GM19035 (cell line): Measurements from ENCODE around the gene TEDC1.

Source experiments
- ATAC-seq: cut with Tn5 transposase; IDR thresholded peaks from one replicate; pipeline ENCODE4 v1.9.1; 2021; ENCODE audit not compliant: unreplicated experiment

The TEDC1 gene

DNA sequence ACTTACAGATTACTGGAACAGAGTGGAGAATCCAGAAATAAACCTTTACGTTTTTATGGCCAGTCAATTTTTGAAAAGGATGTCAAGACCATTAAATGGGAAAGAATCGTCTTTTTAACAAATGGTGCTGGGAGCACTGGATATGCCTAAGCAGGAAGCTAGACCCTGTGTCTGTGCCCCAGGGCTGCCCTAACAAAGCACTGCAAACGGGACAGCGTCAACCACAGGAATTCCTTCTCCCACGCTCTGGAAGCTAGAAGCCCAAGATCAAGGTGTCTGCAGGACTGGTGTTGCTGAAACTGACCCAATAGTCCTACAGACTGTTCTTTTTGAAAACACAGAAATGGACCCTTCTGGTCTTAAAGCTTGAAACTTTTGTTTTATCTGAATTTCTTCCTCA lies 26.1 kb downstream of the TEDC1 start:
- no peak for ATAC-seq

DNA sequence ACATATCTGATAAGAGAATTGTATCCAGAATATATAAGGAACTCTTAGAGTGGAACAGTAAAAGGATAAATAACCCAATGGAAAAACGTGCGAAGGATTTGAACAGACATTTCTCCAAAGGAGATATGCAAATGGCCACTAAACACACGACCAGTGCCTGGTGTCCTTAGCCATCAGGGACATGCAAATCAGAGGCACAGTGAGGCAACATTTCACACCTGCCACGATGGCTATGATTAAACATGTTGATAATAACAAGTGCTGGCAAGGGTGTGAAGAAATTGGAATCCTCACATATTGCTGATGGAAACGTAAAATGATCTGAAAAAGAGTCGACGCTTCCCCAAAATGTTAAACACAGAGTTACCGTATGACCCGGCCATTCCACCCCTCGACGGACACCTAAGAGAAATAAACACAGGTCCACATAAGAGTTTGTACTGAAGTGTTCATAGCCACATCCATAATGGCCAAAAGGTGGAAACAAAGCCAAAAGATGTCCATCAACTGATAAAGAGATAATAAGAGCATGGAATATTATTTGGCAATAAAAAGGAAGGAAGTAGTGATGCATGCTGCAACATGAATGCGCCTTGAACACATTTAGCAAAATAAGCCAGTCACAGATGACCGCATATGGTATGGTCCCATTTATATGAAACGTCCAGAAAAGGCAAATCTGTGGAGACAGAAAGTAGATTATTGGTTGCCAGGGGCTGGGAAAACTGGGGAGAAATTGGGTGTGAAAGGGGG lies 29.1 kb downstream of the TEDC1 start:
- ATAC-seq = no peak

DNA sequence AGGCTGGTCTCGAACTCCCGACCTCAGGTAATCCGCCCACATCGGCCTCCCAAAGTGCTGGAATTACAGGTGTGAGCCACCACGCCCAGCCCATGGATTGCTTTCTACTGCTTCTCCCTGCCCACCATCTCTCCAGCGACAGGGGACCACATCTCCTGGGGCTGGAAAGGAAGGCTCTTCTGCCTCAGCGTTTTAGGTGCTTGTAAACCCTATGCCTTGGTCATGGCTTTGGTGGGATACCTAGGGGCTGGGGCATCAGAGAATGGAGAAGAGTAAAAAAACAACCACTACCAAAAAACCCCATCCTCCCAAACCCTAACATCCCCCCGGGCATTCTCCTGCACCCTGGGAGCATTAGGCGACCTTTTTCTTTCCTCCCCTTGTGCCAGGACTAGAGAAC lies 34.3 kb downstream of the TEDC1 start:
- no peak for ATAC-seq

DNA sequence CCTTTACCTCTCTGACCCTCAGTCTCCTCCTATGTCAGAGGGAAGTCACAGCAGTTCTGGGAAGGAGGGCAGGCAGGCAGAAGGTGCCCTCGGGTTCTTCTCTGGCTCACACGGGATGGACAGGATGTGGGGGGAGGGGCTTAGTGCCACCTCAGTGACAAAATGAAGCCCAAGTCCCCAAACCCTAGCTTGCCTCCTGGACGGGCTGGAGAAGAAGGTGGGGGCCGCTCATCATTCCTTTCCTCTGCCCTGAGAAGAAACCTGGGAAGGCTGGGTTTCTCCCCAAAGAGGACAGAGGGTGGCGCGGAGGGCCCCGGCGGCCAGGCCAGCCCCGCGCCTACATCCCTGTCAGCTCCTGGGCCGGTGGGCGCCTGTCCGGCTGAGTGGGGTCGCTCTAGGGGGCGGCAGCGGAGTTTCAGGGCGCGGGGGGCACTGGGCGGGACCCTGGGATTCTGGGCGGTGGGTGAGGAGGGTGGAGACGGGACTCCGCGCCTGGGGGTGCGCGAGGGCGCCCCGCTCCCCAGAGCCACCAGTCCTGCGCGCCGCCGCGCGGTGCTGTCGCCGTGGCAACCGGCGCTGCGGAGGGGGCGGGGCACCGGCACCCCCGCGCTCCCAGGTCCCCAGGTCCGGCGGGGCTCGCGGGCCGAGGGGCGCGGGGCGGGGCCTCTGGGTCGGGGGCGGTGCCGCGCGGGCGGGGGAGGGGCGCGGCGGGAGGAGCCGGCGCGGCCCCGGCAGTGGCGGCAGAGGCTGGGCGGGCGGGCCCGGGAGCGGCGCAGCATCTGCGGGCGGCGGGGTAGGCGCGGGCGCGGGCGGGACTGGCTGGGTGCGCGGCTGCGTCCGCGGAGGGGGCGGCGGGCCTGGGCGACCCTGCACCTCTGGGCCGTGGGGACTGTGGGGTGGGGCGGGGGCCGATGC lies 35.1 kb downstream of the TEDC1 start, which contains the start of gene TMEM121:
Gene TMEM121, plus strand, starts transcription at position 723 of the 915 bp plus-strand sequence. CDS start 2,252 bp downstream, outside the sequence.
- no peak for ATAC-seq

DNA sequence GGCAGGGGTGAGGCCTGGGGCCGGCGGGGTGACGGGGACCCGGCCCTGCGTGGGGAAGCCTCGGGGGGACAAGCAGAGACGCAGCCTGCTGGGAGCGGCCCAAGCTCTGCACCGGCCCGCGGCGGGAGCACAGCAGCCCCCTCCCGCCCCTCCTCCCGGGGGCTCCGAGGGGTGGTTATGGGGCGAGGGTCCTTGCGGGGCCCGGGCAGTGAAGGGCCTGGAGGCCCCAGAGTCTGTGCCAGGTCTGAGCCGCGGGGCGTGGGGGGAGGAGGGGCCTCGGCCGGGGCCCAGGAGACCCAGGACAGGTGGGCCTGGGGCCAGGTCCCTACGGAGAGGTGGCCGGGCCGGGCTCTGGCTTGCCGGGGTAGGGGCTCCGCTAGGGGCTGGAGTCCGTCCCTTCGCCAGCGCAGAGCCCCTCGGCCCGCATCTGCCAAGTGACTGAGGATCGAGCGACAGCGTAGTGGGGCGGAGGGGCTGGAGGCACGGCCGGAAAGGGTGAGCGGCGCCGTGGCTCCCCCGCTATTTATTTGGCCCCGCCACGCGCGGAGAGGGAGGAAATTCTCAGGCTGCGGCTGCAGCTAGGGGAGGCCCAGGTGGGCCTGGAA lies 35.8 kb downstream of the TEDC1 start:
- ATAC-seq = no peak

DNA sequence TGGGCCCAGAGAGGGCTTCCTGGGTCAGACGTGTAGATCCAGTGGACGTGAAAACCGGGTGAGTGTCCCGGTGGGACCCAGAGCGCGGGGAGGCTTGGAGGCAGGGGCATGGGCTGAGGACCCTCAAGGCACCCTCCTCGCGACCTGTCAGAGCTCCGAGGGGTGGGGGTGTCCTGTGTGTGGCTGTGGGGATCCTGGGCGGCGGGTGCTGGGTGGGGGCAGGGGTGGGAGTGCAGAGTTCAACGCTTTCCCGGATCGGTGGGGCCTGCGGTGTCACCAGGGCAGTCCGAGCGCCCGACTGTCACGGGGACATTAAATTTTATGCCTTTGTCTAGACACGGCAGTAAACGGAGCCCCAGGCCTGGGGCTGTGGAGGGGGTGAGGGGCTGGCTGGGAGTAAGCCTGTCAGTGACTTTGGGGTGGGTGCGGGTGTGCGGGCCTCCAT lies 36.4 kb downstream of the TEDC1 start:
- ATAC-seq = no peak

DNA sequence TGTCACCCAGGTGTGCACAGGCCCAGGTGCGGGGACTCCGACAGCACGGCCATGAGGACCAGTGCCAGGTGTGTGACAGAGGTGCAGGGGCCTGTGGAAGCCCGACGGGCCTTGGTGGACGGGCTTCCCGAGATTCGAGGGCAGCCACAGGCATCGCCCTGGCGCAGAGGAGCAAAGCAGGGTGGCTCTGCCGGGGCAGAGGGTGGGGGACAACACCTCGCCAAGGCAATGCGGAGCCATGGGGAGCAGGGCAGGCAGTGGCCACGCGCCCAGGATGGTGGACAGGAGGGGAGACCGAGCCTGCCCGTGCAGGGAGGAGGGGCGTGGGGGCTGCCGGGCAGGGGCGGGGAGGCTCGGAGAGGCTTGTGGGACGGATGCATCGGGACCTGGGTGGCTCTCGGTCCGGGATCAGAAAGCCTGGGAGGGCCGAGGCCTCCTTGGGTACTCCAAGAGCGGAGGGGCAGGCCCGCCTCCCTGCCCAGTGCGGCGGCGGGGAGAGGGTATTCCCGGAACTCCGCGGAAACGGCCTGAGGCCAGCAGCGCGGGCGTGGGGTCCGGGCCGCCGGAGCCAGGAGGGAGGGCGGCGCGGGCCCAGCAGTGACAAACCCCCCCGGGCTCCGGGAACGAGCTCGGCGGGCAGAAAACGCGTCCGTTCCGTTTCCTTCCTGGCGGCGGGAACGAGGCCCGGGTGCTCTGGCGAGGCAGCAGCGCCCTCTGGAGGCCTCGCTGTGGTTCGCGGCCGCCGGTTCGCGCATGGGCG lies 37.0 kb downstream of the TEDC1 start:
- no peak for ATAC-seq

DNA sequence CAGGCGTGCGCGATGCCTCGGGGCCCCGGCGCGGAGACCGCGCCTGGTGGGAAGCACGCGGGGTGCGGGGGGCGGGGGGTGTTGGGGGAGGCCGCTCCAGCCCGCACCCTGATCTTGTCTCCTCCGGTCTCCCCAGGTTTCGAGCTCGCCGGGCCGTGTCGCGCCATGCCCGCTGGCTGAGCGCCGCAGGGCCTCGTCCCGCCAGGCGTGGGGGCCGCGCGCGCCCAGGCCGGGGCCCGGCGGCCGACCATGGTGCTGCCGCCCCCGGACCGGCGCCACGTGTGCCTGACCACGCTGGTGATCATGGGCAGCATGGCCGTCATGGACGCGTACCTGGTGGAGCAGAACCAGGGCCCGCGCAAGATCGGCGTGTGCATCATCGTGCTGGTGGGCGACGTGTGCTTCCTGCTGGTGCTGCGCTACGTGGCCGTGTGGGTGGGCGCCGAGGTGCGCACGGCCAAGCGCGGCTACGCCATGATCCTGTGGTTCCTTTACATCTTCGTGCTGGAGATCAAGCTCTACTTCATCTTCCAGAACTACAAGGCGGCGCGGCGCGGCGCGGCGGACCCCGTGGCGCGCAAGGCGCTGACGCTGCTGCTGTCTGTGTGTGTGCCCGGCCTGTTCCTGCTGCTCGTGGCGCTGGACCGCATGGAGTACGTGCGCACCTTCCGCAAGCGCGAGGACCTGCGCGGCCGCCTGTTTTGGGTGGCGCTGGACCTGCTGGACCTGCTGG lies 37.7 kb downstream of the TEDC1 start:
- ATAC-seq = no peak

DNA sequence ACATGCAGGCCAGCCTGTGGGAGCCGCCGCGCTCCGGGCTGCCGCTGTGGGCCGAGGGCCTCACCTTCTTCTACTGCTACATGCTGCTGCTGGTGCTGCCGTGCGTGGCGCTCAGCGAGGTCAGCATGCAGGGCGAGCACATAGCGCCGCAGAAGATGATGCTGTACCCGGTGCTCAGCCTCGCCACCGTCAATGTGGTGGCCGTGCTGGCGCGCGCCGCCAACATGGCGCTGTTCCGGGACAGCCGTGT lies 38.2 kb downstream of the TEDC1 start:
- ATAC-seq = no peak

DNA sequence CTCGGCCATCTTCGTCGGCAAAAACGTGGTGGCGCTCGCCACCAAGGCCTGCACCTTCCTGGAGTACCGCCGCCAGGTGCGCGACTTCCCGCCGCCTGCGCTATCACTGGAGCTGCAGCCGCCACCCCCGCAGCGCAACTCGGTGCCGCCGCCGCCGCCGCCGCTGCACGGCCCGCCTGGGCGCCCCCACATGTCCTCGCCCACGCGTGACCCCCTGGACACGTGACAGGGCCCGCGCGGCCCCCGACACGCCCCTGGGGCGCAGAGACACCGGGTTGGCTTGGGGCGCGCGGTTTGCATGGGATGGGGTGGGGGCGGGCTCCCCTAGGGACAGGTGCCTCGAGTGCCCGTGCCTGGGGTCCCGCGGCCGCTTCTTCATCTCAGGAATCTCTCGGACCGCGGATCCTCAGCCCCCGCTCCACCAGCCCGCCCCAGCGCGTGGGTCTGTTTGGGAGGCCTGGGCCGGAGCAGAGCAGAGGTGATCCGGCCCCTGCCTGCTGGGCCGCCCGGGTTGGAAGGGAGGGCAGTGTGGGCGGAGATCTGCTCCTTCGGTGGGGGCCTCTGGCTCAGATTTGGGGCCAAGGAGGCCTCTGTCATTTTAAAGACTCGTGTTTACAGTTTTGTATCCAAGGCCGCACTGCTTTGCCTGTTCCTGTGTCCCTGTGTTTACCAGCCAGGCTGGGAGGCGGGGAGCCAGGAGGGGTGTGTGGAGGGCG lies 38.7 kb downstream of the TEDC1 start:
- ATAC-seq = no peak

DNA sequence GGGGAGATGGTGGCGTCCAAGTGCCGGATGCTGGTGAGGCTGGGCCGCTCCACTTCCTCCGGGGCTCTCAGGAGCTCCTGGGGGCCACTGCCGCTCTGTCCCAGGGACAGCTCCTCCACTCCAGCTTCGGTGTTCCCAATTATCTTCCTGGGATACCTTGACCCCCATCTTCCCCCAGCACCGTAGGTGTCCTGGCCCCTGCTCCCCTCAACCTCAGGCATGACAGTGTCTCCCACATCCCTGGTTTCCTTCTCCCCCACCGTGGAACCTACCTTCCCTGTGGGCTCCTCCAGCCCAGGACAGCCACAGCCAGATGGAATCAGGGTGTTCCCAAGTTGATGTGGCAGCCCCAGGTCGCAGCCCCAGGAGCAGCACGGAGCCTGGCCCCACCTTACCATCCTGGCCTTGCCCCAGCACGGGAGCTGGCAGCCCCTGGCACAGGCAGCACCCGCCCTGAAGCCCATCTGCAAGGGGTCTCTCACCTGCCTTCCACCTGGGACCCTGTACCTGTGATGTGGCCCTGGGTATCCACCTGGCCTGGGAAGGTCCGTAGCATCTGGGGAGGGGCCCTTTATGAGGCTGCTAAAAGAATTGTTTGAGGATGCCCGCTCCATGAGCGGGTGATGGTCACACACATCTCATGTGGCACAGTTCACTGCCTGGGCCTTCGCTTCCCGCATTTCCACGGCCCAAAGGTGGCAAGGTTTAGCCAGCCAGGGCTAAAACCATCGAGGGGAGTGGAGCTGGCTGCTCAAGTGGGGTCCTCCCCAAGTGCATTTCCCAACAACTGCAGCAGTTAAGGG lies 39.4 kb downstream of the TEDC1 start:
- ATAC-seq = no peak

DNA sequence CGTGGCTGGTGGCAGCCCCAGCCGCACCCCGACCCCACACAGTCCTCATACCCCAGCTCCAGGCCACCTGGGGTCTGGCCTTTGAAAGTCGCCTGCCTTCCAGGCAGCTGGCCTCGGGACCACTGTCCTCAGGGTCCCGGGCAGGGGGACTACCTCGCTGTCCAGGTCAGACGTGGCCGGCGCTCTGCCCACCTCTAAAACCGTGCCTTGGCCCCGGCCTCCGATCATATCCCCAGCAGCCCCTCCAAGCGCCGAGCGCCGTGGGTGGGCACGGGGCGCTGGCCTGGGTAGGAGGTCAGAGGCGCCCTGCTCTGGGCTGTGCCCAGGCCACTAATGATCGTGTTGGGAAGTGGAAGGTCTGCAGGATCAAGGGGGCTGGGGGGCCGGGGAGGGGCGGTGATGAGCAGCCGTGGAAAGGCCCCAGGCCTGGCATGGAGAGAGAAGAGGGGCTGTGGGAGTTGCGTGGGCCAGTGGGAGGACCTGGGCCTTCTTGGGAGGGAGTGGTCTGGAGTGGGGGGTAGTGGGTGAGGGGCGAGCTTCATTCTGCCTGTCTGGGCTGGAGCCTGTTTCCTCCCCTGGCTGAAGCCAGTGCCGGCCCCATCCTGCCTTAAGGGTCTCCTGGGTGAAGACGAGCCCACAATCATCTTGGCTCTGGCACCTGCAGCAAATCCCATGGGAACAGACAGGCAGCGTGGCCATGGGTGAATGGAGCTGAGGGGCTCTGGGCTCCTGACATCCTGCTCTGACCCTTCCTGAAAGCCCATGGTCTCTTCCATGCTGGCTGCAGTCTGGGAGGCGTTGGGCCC lies 40.2 kb downstream of the TEDC1 start:
- no peak for ATAC-seq

DNA sequence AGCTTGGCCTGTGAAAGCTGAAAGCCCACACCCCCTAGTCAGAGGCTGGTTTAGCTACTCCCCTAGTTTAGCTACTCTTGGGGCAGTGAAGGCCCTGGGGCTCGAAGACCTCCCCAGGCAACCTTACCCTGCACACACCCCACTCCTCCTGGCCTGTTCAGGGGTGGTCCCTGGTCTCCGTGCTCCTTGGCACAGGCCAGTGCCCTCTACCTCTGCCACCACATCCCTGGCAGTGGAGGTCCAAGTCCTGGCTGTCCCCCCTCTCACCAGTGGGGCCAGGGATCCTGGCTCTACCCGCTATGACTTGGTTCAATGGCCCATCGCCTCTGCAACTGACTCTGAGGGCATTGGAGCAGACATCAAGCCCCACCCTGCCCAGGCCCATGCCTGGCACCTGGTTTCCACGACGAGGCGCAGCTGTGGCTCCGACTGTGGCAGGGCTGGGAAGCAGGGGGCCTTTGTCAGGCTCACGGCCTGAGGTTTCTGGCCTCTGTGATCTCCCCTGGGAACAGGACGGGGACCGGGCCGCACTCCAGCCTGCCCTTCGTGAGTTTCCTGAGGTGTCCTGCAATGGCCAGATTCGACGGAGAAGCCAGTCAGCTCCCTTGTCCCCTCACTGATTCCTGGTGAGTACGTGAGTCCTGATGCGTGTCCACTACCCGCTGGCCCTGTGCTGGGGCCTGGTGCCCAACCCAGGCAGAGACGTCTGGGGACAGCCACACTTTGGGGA lies 41.0 kb downstream of the TEDC1 start:
- ATAC-seq = no peak

DNA sequence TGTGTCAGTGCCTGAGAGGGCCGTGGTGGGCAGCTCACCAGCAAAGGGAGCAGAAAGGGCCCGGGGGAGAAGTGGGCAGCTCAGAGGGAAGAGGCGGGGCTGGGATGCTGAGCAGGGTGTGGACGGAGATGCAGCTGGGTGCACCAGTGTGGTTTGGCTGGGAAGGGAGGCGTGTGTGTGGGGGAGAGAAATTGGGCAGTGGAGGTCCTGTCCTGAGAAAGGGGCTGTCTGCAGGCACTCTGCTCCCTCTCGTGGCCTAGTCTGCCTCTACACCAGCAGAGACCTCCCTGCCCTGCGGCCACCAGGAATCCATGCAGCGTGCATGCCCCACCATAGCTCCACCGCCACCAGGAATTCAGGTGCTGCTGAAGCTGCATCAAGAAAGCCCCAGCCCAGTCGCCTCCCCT lies 41.7 kb downstream of the TEDC1 start:
- no peak for ATAC-seq

DNA sequence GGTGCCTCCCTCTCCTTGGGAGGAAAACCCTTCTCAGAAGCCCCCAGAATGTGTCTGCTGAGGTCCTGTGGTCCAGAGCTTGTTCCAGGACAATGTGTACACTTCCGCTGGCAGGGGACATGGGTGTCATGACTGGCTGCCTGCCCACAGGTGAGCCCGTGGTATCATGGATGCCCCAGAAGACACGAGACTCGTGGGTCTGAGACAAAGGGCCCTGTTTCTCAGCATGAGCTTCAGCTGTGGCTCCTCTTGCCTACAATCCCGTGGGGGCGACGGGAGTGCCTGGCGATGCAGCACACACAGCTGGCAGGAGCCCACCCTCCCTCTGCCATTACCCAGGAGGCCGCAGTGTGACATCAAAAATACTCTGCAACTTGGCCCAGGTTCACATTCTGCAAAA lies 42.3 kb downstream of the TEDC1 start:
- no peak for ATAC-seq

DNA sequence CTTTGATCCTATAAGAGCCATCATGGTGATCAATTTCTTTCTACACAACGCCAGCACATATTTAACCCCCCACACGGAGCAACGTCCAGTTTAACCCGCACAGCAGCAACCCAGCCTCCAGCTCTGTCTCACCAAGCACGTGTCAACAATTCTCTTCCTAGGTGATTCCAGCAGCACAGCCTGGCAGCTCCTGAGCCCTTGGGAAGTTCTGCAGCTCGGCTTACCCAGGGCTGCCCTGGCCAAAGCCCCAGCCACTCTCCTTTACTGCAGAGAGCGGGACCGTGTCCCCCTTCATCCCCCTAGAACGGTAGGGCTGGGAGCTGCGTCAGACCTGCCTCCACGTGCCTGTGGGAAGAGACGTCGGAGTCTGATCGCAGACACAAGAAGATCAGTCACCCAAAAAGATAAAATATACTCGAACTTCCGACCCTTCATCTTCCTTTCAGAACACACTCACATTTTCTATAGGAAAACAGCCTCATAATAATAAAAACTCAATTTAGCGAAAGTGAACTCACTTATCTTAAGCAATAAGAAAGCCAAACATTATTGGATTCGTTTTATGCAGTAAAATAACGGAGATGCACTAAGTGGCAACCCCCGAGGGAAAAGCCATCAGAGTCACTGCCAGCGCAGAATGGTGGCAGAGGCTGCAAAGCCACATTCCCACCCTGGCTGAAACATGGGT lies 42.9 kb downstream of the TEDC1 start:
- ATAC-seq = no peak

DNA sequence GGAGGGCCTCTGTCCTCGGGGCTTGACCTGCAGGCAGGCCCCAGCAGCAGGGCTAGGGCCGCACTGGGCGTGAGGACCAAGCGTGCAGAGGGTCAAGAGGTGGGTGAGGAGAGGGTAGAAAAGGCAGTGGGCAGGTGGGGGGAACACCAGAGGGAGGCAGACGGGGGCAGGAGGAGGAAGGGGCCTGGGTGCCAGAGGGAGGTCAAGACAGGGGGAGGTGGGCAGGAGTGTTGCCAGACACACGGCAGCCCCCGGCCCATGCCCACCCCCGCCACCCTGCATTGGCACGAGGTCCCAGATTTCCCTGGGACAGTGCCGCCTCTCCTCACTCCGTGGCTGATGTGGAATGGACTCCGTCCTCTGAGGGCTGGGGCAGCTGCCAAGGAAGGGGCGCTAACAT lies 43.5 kb downstream of the TEDC1 start:
- ATAC-seq = no peak
